GM23338 (cell line): ENCODE measurements around the gene SLCO3A1. TPM values are rescaled to one million over a fixed set of nuclear protein-coding genes. Genes with fewer than 3 reads are reported as not detected.
A peak's percentile ranks its signal among the peaks of the same experiment; 100 is the strongest.

ENCODE experiments used
- ATAC-seq: fragments of 200-7000 bp; cut with Tn5 transposase; 3 replicates; pipeline ENCODE4 v1.9.1; 2020
- DNase-seq: peaks from one replicate; pipeline ENCODE4 v3.0.0-alpha.2; 2015; ENCODE audit warnings: low spot score
- H2AFZ ChIP-seq: fragments of 200-600 bp; sonication (generic); 2 replicates; pipeline ENCODE4 v1.8.0; 2016; ENCODE audit warnings: antibody characterized with exemption, mild to moderate bottlenecking, moderate library complexity
- H3F3A ChIP-seq: fragments of 200-600 bp; sonication (generic); replicated peaks from 2 replicates; pipeline ENCODE4 v1.8.0; 2017; ENCODE audit warnings: antibody characterized with exemption, mixed run types, low read depth
- H3K27ac ChIP-seq: fragments of 200-600 bp; sonication (generic); 2 replicates; pipeline ENCODE4 v1.6.1; 2016; ENCODE audit warnings: low read depth
- H3K27me3 ChIP-seq: fragments of 200-600 bp; sonication (generic); 2 replicates; pipeline ENCODE4 v1.8.0; 2016; ENCODE audit warnings: mild to moderate bottlenecking, mixed run types, moderate library complexity; ENCODE audit not compliant: insufficient read depth
- H3K36me3 ChIP-seq: fragments of 200-600 bp; sonication (generic); 2 replicates; pipeline ENCODE4 v1.8.0; 2016; ENCODE audit warnings: mild to moderate bottlenecking; ENCODE audit not compliant: insufficient read depth
- H3K4me1 ChIP-seq: fragments of 200-600 bp; sonication (generic); 2 replicates; pipeline ENCODE4 v1.8.0; 2016; ENCODE audit warnings: mild to moderate bottlenecking, moderate library complexity; ENCODE audit not compliant: insufficient read depth
- H3K4me2 ChIP-seq: fragments of 200-600 bp; sonication (generic); 2 replicates; pipeline ENCODE4 v1.7.1; 2017; ENCODE audit warnings: mixed run types
- H3K4me3 ChIP-seq: fragments of 200-600 bp; sonication (generic); 2 replicates; pipeline ENCODE4 v1.6.1; 2016; ENCODE audit warnings: mixed run types
- H3K79me2 ChIP-seq: fragments of 200-600 bp; sonication (generic); replicated peaks from 2 replicates; pipeline ENCODE4 v1.8.0; 2017; ENCODE audit warnings: mild to moderate bottlenecking; ENCODE audit not compliant: insufficient read depth
- H3K9me2 ChIP-seq: fragments of 200-600 bp; sonication (generic); 2 replicates; pipeline ENCODE4 v1.8.0; 2017; ENCODE audit not compliant: insufficient read depth
- H4K20me1 ChIP-seq: fragments of 200-600 bp; sonication (generic); replicated peaks from 2 replicates; pipeline ENCODE4 v1.8.0; 2017; ENCODE audit warnings: mild to moderate bottlenecking; ENCODE audit not compliant: insufficient read depth
- H3K27ac Mint-ChIP-seq: 2 replicates; pipeline ENCODE4 v1.8.0; 2020; ENCODE audit warnings: inconsistent platforms, mild to moderate bottlenecking, moderate library complexity, mixed read lengths
- H3K27me3 Mint-ChIP-seq: 3 replicates; pipeline ENCODE4 v1.8.0; 2022; ENCODE audit warnings: low read depth, mild to moderate bottlenecking, moderate library complexity, mixed read lengths, inconsistent platforms; ENCODE audit not compliant: insufficient read depth, poor library complexity
- H3K36me3 Mint-ChIP-seq: 3 replicates; pipeline ENCODE4 v1.8.0; 2021; ENCODE audit warnings: low read depth, mild to moderate bottlenecking, inconsistent platforms, moderate library complexity, mixed read lengths
- H3K4me1 Mint-ChIP-seq: 3 replicates; pipeline ENCODE4 v1.8.0; 2020; ENCODE audit warnings: mild to moderate bottlenecking, inconsistent platforms, mixed read lengths
- H3K4me3 Mint-ChIP-seq: 3 replicates; pipeline ENCODE4 v1.8.0; 2021; ENCODE audit warnings: moderate library complexity, mild to moderate bottlenecking, inconsistent platforms, mixed read lengths
- H3K9me3 Mint-ChIP-seq: 3 replicates; pipeline ENCODE4 v1.8.0; 2020; ENCODE audit warnings: moderate library complexity, mild to moderate bottlenecking, inconsistent platforms, mixed read lengths
- CREB1 ChIP-seq: fragments of 250-450 bp; sonication (Bioruptor Pico); IDR thresholded peaks from 2 replicates; pipeline ENCODE4 v1.5.0; 2020; ENCODE audit warnings: low read depth, mild to moderate bottlenecking, moderate library complexity
- ETS1 ChIP-seq: IDR thresholded peaks from 2 replicates; pipeline ENCODE4 v1.6.1; 2016; ENCODE audit warnings: antibody characterized with exemption
- EZH2 ChIP-seq: fragments of 200-600 bp; sonication (generic); IDR thresholded peaks from one replicate; pipeline ENCODE4 v1.8.0; 2017; ENCODE audit warnings: antibody characterized with exemption, mild to moderate bottlenecking, low read depth; ENCODE audit not compliant: unreplicated experiment
- JUNB ChIP-seq: IDR thresholded peaks from one replicate; pipeline ENCODE4 v1.6.1; 2016; ENCODE audit warnings: antibody characterized with exemption; ENCODE audit not compliant: unreplicated experiment
- NANOG ChIP-seq: IDR thresholded peaks from 2 replicates; pipeline ENCODE4 v1.6.1; 2016; ENCODE audit warnings: antibody characterized with exemption, borderline replicate concordance
- POLR2AphosphoS5 ChIP-seq: IDR thresholded peaks from 2 replicates; pipeline ENCODE4 v1.6.1; 2016; ENCODE audit warnings: antibody characterized with exemption, low read depth
- STAT1 ChIP-seq: IDR thresholded peaks from one replicate; pipeline ENCODE4 v1.6.1; 2016; ENCODE audit warnings: antibody characterized with exemption; ENCODE audit not compliant: unreplicated experiment
- ZNF114 ChIP-seq: fragments of 250-450 bp; sonication (Bioruptor Pico); IDR thresholded peaks from 2 replicates; pipeline ENCODE4 v1.5.0; 2020; ENCODE audit warnings: mild to moderate bottlenecking, moderate library complexity
- ZNF331 ChIP-seq: fragments of 250-450 bp; sonication (Bioruptor Pico); IDR thresholded peaks from 2 replicates; pipeline ENCODE4 v1.5.0; 2020; ENCODE audit warnings: low read depth, mild to moderate bottlenecking, moderate library complexity
- polyA plus RNA-seq: library from polyadenylated mRNA; unstranded; fragments of >200 nt; fragmentation: Nextera tagmentation; extraction: Ambion mirVana; gene quantifications from 2 replicates; pipeline ENCODE4 v1.2.1, GENCODE V29; 2016
- total RNA-seq: library from RNA; depleted of rRNA; stranded (reverse); fragments of >200 nt; shearing (Covaris generic); gene quantifications from 2 replicates; pipeline ENCODE4 v1.2.3, GENCODE V29; 2014
- TF ChIP-seq, protein P1 (sequence below), 2 experiments: fragments of 200-600 bp in 1 of 2; sonication (generic) in 1 of 2; conservative IDR thresholded peaks; 2 replicates each; pipeline versions ENCODE4 v1.5.1 to v1.6.1; 2016 to 2017; ENCODE audit warnings: antibody characterized with exemption in 2 of 2, low read depth in 2 of 2, mild to moderate bottlenecking in 2 of 2, moderate library complexity in 1 of 2
- TF ChIP-seq, protein P2 (sequence below): IDR thresholded peaks from one replicate; pipeline ENCODE4 v1.6.1; 2018; ENCODE audit warnings: antibody characterized with exemption; ENCODE audit not compliant: unreplicated experiment
- TF ChIP-seq, protein P3 (sequence below): fragments of 250-450 bp; sonication (Bioruptor Pico); IDR thresholded peaks from 2 replicates; pipeline ENCODE4 v1.5.0; 2020; ENCODE audit warnings: mild to moderate bottlenecking, moderate library complexity

The SLCO3A1 gene
- total and polyA plus RNA-seq, 2 experiments from 2014 or later = 7.3 to 9.4 TPM

DNA sequence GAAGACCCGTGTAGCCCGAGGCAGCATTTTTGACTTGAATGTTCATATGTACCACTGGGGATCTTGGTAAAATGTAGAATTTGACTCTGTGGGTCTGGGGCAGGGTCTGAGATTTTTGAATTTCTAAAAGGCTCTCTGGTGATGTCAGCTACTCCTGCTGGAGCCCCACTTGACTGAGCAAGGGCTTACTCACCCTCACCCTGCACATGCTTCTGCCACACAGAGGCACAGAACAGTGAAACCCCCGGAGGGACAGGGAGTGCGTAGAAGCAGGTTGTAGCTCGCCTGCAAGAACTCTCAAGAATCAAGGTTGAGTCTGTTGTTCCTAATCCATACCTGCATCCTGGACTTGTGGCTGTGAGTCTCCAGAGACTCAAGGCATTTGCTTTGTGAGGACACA lies 41.1 kb downstream of the SLCO3A1 start:
- H3K9me3 Mint-ChIP-seq = no peaks in the 10 kb centered on the region
- Histone ChIP-seq H3K27ac (no peak overlapping the region), H3F3A (no peaks in the 10 kb centered on the region), H3K79me2 (peaks cover 31% of the 10 kb centered on the region), H3K4me2 (peak overlapping the region; percentile 52), H3K9me2 (no peaks in the 10 kb centered on the region), H3K4me3 (no peak overlapping the region; the same call in 1 of the 2 replicates), H3K27me3 (no peaks in the 10 kb centered on the region), H3K4me1 (peaks cover 25% of the 10 kb centered on the region), H4K20me1 (peaks cover 3% of the 10 kb centered on the region; the same call in 1 of the 2 replicates), H3K36me3 (no peaks in the 10 kb centered on the region), H2AFZ (no peak overlapping the region)
- DNase-seq (no peak), ATAC-seq (no peak)
- peaks cover 28% of the 10 kb centered on the region for H3K4me1 Mint-ChIP-seq
- H3K4me3 Mint-ChIP-seq = no peak overlapping the region
- H3K36me3 Mint-ChIP-seq = no peaks in the 10 kb centered on the region
- no peaks in the 10 kb centered on the region for H3K27me3 Mint-ChIP-seq
- TF ChIP-seq ZNF331 (no peak), JUNB (no peak), ETS1 (no peak), POLR2AphosphoS5 (no peak), NANOG (no peak), STAT1 (no peak), ZNF114 (no peak), EZH2 (no peak), CREB1 (CRISPR knock-in tag) (no peak)
- TF ChIP-seq, protein P1, sequence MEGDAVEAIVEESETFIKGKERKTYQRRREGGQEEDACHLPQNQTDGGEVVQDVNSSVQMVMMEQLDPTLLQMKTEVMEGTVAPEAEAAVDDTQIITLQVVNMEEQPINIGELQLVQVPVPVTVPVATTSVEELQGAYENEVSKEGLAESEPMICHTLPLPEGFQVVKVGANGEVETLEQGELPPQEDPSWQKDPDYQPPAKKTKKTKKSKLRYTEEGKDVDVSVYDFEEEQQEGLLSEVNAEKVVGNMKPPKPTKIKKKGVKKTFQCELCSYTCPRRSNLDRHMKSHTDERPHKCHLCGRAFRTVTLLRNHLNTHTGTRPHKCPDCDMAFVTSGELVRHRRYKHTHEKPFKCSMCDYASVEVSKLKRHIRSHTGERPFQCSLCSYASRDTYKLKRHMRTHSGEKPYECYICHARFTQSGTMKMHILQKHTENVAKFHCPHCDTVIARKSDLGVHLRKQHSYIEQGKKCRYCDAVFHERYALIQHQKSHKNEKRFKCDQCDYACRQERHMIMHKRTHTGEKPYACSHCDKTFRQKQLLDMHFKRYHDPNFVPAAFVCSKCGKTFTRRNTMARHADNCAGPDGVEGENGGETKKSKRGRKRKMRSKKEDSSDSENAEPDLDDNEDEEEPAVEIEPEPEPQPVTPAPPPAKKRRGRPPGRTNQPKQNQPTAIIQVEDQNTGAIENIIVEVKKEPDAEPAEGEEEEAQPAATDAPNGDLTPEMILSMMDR (conservative IDR thresholded peaks at IDR 0.05; ENCODE audit: low read depth in 2 of 2) = no peak
- TF ChIP-seq, protein P2, sequence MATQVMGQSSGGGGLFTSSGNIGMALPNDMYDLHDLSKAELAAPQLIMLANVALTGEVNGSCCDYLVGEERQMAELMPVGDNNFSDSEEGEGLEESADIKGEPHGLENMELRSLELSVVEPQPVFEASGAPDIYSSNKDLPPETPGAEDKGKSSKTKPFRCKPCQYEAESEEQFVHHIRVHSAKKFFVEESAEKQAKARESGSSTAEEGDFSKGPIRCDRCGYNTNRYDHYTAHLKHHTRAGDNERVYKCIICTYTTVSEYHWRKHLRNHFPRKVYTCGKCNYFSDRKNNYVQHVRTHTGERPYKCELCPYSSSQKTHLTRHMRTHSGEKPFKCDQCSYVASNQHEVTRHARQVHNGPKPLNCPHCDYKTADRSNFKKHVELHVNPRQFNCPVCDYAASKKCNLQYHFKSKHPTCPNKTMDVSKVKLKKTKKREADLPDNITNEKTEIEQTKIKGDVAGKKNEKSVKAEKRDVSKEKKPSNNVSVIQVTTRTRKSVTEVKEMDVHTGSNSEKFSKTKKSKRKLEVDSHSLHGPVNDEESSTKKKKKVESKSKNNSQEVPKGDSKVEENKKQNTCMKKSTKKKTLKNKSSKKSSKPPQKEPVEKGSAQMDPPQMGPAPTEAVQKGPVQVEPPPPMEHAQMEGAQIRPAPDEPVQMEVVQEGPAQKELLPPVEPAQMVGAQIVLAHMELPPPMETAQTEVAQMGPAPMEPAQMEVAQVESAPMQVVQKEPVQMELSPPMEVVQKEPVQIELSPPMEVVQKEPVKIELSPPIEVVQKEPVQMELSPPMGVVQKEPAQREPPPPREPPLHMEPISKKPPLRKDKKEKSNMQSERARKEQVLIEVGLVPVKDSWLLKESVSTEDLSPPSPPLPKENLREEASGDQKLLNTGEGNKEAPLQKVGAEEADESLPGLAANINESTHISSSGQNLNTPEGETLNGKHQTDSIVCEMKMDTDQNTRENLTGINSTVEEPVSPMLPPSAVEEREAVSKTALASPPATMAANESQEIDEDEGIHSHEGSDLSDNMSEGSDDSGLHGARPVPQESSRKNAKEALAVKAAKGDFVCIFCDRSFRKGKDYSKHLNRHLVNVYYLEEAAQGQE = no peak
- TF ChIP-seq, protein P3, sequence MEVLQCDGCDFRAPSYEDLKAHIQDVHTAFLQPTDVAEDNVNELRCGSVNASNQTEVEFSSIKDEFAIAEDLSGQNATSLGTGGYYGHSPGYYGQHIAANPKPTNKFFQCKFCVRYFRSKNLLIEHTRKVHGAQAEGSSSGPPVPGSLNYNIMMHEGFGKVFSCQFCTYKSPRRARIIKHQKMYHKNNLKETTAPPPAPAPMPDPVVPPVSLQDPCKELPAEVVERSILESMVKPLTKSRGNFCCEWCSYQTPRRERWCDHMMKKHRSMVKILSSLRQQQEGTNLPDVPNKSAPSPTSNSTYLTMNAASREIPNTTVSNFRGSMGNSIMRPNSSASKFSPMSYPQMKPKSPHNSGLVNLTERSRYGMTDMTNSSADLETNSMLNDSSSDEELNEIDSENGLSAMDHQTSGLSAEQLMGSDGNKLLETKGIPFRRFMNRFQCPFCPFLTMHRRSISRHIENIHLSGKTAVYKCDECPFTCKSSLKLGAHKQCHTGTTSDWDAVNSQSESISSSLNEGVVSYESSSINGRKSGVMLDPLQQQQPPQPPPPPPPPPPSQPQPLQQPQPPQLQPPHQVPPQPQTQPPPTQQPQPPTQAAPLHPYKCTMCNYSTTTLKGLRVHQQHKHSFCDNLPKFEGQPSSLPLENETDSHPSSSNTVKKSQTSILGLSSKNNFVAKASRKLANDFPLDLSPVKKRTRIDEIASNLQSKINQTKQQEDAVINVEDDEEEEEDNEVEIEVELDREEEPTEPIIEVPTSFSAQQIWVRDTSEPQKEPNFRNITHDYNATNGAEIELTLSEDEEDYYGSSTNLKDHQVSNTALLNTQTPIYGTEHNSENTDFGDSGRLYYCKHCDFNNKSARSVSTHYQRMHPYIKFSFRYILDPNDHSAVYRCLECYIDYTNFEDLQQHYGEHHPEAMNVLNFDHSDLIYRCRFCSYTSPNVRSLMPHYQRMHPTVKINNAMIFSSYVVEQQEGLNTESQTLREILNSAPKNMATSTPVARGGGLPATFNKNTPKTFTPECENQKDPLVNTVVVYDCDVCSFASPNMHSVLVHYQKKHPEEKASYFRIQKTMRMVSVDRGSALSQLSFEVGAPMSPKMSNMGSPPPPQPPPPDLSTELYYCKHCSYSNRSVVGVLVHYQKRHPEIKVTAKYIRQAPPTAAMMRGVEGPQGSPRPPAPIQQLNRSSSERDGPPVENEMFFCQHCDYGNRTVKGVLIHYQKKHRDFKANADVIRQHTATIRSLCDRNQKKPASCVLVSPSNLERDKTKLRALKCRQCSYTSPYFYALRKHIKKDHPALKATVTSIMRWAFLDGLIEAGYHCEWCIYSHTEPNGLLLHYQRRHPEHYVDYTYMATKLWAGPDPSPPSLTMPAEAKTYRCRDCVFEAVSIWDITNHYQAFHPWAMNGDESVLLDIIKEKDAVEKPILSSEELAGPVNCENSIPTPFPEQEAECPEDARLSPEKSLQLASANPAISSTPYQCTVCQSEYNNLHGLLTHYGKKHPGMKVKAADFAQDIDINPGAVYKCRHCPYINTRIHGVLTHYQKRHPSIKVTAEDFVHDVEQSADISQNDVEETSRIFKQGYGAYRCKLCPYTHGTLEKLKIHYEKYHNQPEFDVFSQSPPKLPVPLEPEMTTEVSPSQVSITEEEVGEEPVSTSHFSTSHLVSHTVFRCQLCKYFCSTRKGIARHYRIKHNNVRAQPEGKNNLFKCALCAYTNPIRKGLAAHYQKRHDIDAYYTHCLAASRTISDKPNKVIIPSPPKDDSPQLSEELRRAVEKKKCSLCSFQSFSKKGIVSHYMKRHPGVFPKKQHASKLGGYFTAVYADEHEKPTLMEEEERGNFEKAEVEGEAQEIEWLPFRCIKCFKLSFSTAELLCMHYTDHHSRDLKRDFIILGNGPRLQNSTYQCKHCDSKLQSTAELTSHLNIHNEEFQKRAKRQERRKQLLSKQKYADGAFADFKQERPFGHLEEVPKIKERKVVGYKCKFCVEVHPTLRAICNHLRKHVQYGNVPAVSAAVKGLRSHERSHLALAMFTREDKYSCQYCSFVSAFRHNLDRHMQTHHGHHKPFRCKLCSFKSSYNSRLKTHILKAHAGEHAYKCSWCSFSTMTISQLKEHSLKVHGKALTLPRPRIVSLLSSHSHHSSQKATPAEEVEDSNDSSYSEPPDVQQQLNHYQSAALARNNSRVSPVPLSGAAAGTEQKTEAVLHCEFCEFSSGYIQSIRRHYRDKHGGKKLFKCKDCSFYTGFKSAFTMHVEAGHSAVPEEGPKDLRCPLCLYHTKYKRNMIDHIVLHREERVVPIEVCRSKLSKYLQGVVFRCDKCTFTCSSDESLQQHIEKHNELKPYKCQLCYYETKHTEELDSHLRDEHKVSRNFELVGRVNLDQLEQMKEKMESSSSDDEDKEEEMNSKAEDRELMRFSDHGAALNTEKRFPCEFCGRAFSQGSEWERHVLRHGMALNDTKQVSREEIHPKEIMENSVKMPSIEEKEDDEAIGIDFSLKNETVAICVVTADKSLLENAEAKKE (CRISPR knock-in tag) = no peak
- H3K27ac Mint-ChIP-seq = no peak overlapping the region; the same call in 1 of the 2 replicates
